Neural progenitor cell (in vitro differentiated cells): Measurements from ENCODE around the gene MMP11.

Experiments used
- EZH2 ChIP-seq: fragments of 200-600 bp; sonication (generic); IDR thresholded peaks from 2 replicates; pipeline ENCODE4 v1.6.1; 2017; ENCODE audit warnings: antibody characterized with exemption, mild to moderate bottlenecking, moderate library complexity
- TF ChIP-seq, protein P1 (sequence below): fragments of 200-600 bp; sonication (generic); IDR thresholded peaks from 2 replicates; pipeline ENCODE4 v1.5.1; 2017; ENCODE audit warnings: antibody characterized with exemption, mild to moderate bottlenecking

GRCh38 chr22:23744001-23744400 is 28.6 kb upstream of the MMP11 start:
- TF ChIP-seq, protein P1, sequence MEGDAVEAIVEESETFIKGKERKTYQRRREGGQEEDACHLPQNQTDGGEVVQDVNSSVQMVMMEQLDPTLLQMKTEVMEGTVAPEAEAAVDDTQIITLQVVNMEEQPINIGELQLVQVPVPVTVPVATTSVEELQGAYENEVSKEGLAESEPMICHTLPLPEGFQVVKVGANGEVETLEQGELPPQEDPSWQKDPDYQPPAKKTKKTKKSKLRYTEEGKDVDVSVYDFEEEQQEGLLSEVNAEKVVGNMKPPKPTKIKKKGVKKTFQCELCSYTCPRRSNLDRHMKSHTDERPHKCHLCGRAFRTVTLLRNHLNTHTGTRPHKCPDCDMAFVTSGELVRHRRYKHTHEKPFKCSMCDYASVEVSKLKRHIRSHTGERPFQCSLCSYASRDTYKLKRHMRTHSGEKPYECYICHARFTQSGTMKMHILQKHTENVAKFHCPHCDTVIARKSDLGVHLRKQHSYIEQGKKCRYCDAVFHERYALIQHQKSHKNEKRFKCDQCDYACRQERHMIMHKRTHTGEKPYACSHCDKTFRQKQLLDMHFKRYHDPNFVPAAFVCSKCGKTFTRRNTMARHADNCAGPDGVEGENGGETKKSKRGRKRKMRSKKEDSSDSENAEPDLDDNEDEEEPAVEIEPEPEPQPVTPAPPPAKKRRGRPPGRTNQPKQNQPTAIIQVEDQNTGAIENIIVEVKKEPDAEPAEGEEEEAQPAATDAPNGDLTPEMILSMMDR: no peak
- TF ChIP-seq EZH2: no peak
